ENCODE data around the gene CFL1.

The CFL1 gene

DNA sequence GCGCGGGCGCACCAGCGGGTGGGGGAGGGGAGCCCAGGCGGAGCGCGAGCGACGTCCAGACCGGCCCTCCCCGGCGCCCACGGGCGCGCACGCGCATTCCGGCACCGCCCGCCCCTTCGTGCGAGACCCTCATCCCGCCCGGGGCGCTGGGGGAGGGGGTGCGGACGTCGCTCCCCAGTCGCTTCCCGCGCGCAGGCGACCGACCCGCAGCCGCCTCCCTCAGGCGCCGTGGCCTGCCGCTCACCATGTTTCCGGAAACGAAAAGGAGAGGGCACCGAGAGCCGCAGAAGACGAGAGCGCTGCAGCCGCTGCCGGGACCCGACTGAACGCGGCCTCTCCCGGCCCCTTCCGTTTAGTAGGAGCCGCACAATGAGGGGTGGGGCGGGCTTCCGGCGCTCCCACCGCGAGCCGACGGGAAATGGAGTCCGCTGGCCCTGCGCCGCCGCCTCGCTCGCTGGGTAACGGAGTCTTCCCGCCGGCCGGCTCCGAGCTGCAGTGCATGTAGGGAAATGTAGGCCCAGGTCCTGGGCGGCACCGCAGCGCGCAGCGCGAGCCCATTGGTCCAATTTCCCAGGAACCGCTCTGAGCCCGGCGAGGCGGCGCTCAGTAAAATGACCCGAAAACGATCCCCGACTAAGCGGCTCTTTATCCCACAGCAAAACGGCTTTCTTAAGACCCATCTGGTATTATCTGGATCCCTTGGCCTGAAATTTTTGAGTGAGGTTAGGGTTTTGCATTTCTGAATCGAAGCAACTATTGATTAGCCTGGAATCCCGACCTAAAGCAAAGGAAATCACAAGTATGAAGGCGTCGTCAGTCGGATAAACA lies at the start of gene CFL1:
CFL1 (minus strand) TSS at position 328 of the 828 bp plus-strand sequence; CDS start at position 247, 81 bp downstream.
- peak; percentile 97 for DNase-seq

DNA sequence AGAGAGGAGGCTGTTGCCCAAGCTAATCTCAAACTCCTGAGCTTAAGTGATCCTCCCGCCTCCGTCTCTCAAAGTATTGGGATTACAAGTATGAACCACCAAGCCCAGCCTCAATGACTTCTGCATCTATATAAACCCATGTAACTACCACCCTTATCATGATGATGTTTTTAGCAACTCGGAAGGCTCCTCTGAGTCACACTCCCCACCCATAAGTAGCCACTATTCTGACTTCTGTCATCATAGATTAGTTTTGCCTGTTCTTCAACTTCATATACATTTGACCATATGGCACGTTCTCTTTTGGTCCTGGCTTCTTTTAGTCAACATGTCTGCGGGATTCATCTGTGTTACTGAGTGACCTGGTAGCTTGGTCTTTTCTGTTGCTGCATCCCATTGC lies 48.6 kb upstream of the CFL1 start:
- no peak for DNase-seq

DNA sequence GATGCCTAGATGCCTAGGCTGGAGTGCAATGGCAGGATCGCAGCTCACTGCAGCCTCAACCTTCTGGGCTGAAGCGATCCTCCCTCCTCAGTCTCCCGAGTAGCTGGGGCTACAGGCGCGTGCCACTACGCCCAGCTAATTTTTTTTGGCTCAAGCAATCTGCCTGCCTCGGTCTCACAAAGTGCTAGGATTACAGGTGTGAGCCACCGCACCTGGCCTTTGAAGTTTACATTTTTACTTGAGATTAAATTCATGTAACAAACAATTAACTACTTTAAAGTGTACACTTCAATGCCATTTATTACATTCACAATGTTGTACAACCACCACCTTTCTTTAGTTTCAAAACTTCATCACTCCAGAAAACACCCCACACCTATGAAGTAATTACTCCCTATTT lies 45.7 kb upstream of the CFL1 start:
- DNase-seq: no peak

DNA sequence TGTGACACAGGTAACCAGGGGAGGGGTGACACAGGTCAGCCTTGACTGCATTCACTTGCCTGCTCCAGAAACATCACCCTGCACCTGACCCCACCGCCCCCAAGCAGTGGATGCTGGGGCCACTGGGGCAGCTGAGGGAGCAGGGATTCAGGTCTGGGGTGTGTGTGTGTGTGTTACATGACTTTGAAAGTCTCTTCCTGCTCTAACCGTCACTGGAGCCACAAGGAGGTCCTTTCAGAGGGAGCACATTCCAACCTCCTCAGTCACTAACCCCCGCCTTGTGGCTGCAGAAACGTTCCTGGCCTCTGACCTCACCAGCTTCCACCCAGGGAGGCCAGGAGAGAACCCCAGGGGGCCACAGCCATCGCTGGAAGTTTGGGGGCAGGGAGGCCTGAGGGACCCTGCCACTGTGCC lies 45.1 kb upstream of the CFL1 start:
- no peak for DNase-seq

DNA sequence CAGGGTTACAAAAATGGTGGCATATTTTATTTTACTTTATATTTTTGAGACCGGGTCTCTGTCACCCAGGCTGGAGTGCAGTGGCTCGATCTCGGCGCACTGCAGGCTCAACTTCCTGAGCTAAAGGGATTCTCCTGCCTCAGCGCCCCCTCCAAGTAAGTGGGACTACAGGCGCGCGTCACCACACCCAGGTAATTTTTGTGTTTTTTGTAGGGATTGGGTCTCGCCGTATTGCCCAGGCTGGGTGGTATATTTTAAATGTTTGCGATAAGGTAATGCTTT lies 42.9 kb upstream of the CFL1 start:
- no peak for DNase-seq

DNA sequence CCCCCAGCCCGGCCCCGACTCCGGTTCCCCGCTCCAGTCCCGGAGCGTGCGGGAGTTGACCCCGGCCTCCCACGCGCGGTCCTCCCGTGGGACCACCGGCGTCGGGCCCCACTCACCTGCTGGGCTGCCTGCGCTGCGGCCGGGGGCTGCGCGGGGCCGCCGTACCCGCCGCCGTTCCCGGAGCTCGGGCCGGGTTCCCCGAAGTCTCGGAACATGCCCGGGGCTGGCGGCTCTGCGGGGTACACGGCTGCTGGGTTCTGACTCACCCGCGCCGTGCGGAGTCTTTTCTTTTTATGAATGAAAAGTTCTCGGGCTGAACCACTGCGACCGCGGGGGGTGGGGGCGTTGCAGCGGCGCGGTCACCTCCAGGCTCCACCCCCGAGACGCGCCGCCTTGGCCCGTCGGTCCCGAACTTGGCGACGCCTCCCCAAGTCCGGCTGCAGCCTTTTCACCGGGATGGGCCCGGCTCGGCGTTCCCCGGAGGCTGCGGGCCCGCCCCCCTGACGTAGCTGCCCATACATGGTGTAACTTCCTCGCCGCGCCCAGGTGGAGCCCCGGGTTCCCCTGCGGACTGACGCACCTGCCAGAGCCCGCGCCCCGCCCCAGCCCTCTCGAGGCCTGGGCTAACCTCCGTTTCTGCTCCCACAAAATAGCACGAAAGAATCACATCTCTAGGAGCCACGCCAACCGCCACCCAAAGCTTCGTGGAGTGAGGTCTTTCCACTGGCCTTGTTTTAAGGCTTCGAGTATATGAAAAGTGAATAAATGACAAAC lies 42.3 kb upstream of the CFL1 start, which contains the start of gene FOSL1:
FOSL1 (minus strand) TSS at position 264 of the 774 bp plus-strand sequence; CDS start at position 215, 49 bp downstream.
- DNase-seq: peak; percentile 94

DNA sequence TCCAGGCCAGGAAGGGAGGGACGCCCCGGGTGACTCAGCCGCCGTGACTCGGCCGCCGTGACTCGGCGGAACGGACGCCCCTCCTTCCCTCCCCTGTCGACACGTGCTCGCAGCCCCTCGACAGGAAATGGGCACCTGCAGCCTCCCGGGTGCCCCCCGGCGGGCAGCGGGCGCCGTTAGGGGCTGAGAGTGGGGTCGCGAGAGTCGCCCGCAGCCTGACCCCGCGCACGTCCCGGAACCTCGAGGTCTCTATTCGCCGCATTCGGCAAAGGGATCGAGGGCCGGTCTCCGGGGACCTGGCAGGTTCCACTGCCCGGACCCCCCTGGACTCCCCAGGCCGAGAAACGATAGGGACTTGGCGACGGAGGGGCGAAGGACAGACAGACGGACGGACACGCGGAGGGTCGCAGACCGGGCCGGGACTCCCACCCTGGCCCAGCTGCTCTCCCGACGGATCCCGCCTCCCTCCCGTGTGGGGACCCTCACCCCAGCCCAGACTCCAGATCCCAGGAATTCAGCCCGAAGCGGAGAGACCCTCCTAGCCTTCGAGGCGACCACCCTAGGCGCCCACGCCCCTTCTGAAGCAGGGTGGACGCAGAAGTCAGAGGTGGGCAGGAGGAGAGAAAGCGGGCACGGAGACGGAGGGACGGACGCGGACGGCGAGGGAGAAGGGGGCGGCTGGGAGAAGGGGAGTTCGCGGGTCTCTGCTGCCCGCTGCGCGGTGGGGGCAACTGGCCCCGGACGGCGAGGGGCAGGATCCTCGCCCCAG lies 41.6 kb upstream of the CFL1 start:
- DNase-seq: peak; percentile 70

DNA sequence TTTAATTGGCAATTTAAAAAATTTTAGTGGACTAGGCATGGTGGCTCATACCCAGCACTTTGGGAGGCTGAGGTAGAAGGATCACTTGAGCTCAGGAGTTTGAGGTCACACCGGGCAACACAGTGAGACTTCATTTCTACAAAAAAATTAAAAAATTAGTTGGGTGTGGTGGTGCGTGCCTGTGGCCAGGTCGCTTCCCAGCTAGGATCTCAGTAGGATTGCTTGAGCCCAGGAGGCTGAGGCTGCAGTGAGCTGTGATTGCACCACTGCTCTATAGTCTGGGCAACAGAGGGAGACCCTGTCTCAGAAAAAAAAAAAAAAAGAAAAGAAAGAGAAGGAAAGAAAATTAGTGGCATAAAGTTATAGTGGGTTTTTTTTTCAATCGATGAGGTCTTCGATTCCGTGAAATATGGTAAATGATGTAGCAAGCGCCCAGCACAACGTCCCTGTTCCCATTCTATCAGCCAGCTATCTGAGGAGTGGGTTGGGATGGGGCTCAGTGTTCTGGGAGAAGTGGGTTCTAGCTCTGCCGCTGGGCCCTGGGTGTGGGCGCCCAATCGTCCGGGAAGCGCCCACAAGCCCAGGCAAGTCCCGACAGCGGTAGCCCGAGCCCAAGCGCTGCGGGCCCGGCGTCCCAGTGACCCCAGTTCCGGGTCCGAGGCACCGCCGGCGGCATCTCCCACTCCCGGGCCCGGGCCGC lies 40.8 kb upstream of the CFL1 start:
- no peak for DNase-seq

DNA sequence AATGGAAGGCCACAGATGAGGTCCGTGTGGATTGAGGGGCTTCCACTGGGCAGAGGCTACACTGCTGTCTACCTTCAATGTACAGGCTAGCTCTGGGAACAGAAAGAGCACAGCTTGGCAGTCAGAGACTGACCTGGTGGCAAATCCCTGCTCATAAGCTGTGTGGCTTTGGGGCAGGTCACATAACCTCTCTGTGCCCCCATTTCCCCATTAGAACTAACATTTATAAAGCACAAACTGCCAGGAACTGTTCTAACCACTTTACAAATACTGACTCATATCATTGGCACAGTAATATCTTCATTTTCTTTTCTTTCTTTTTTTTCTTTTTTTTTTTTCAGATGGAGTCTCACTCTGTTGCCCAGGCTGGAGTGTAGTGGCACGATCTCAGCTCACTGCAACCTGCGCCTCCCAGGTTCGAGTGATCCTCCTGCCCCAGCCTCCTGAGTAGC lies 39.1 kb upstream of the CFL1 start:
- no peak for DNase-seq

DNA sequence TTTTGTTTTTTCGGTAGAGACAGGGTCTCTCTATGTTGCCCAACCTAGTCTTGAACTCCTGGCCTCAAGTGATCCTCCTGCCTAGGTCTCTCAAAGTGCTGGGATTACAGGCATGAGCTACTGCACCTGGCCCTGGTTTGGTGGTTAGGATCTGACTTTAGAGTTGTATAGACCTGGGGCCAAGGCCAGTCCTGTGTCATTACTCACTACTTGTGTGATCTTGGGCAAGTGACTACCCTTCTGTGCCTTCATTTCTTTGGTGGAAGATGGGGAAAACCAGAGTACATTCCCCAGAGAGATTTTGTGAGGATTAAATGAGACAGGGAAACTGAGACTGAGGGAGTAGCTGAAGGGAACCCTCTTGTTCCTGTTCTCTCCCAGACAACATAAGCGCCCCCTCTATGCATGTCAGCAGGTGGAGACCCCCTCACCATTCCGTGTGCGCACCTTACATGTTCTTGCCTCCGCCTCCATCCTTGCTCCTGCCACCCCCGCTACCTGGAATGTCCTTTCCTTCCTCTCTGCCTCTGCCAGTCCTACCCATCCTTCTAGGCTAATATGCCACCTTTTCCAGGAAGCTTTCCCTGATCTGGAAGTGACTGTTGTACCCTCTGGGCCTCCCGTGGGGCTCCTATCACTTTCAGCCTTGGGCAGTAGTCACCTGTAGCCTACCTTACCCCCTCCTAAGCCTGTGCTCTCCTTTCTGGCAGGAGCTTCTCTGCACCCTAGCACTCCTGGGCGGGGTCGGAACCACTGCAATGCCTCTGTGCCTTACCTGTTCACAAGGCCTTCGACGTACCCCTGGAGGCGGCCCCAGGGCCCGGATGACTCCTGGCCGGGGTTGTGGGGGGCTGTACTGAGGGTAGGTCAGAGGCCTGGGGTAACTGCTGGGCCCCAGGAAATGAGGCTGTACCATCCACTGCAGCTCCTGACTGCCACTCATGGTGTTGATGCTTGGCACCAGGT lies 38.3 kb upstream of the CFL1 start:
- DNase-seq: no peak

DNA sequence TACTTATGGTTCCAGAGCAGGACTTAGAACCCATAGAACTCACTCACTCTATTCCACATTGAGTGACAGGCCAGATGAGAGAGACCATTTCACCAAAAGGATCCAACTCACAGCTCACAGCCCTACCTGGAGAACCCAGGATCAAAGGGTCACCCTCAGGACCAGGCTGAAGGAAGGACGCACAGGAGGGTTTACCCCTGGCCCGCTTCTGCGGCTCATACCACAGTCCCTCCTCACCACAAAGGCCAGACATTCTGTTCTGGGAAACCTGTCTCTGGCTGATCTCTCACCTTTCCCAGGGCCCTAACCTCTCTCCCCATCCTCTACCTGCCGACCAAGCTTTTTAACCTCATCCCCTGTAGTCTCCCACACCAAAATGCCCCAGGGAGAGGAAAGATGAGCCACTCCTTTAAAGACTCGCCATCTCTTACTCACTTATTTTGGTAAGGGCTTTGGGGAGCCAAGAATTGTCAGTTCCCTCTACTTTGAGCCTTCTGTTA lies 37.6 kb upstream of the CFL1 start:
- no peak for DNase-seq

DNA sequence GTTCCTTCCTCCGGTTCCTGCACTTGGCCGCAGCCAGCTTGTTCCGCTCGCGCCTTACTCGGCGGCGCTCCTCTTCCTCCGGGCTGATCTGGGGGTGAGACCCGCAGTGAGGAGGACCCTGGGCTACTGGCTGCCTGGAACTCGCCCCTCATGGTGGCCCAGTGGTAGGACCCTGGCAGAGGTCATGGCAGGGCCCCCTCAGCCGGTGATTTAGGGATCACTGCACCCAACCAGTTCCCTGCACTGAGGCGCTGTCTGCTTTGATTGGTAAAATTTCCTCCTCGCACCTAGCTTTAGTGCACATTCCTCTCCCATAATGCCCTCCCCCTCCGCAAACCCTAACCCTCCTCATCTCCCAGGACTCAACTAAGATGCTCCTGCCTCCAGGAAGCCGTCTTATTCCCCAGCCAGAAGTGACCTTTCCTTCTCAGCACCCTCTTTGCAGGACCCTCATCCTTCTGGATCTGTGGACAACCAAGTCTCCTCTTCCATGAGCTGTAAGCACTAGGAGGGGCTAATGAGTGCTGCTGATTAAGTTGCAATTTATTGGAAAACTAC lies 36.1 kb upstream of the CFL1 start:
- no peak for DNase-seq

DNA sequence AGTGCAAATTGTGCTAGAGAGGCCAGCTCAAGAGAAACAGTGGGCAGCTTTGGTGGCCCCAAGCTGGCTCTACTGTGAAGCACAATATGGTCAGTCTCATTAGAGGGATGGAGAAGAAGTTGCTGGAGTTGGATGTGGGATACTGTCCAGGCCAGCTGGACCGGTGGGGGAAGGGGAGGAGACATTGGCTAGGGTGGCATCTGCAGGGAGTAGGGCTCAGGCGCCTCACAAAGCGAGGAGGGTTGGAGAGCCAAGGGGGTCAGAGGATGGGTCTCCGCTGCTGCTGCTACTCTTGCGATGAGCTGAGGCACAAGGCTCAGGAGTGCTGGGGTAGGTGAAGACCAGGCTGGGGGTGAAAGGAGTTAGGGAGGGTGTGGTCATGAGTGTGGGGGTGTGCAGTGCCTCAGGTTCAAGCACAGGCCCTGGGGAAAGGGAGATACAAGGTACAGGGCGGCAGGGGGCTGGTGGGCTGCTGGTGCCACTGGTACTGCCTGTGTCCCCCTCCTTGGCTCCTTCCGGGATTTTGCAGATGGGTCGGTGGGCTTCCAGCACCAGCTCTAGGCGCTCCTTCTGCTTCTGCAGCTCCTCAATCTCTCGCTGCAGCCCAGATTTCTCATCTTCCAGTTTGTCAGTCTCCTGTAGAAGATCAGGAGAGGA lies 34.8 kb upstream of the CFL1 start:
- DNase-seq: no peak

DNA sequence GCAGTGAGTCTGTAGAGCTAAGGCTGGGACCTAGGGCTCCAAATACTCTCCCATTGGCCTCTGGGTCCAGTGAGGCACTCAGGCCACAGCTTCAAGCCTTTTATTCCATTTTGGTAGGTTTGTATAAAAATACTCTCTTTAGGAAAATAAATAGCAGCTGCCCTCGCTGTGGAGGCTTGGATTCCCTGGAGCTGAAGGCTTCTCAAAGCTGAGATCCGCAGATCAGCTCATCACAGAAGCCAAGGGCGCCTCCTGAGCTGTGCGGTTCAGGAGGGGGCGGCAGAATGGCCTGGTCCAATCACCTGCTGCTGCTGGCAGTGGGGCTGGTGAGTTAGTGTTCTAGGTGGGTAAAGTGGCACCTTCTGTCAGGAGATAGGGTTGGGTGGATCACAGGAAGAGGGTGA lies 34.2 kb upstream of the CFL1 start:
- peak; percentile 16 for DNase-seq

DNA sequence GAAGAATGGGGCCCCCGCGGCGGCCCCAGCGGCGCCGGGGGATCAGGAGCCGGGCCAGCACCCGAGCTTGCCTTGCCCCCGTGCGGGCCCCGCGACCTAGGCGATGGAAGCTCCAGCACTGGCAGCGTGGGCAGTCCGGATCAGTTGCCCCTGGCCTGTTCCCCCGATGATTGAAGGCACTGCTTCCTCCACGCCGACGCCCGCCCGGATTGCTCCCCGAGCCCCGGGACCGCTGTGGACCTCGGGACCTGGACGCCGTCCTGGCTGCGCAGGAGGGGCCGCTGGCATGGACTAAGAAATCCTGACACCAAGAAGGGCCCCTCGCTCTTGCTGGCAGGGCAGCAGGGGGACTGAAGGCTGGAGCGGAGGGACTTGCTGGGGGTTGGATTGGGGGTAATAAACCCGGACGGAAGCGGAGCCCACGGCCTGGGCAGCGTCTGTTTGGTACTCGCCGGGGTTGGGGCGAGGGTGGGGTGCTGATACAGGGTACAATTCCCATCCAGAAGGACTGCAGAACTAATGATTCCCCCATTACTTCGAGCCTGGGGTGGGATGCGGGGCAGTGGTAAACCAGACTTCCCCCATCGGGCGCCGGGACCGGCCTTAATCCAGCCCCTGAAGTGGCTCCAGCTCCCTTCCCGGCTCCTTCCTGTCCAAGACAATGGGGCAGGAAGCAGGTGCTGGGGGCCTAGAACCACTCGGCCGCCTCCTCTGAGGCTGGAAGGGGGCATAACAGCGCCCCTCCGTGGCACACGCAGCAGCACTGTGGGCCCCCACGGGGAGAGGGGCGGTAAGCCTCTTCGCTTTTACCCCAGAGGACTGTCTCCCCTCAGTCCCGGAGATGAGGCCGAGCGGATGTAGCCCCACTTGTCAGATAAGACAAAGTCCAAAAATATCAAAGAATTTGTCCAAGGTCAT lies 33.5 kb upstream of the CFL1 start:
- DNase-seq: no peak

DNA sequence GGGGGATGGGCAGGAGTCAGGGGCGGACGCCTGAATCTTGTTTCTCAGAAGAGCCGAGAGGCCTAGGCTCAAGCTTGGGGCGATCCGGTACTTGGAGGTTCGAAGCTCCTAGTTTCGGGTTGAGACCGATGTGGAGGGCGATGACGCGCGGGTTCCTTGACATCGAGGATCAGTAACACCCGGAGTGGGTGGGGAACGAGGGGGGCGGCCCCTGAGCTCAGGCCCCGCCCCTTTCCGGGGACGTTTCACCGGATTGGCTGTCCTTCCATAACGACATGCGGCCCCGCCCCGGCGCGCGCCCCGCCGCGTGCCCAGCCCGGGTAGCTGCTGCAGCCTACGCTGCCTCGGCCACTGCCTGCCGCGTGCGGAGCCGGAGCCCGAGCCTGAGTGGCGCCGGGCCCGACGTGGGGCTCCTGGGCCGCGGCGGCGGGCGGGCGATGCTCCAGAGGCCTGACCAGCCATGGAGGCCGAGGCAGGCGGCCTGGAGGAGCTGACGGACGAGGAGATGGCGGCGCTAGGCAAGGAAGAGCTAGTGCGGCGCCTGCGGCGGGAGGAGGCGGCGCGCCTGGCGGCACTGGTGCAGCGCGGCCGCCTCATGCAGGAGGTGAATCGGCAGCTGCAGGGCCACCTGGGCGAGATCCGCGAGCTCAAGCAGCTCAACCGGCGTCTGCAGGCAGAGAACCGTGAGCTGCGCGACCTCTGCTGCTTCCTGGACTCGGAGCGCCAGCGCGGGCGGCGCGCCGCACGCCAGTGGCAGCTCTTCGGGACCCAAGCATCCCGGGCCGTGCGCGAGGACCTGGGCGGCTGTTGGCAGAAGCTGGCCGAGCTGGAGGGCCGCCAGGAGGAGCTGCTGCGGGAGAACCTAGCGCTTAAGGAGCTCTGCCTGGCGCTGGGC lies 32.6 kb upstream of the CFL1 start, which contains the start of gene CCDC85B:
CCDC85B (plus strand) TSS at position 350 of the 895 bp plus-strand sequence; CDS start at position 461, 111 bp downstream.
- DNase-seq: peak; percentile 94

DNA sequence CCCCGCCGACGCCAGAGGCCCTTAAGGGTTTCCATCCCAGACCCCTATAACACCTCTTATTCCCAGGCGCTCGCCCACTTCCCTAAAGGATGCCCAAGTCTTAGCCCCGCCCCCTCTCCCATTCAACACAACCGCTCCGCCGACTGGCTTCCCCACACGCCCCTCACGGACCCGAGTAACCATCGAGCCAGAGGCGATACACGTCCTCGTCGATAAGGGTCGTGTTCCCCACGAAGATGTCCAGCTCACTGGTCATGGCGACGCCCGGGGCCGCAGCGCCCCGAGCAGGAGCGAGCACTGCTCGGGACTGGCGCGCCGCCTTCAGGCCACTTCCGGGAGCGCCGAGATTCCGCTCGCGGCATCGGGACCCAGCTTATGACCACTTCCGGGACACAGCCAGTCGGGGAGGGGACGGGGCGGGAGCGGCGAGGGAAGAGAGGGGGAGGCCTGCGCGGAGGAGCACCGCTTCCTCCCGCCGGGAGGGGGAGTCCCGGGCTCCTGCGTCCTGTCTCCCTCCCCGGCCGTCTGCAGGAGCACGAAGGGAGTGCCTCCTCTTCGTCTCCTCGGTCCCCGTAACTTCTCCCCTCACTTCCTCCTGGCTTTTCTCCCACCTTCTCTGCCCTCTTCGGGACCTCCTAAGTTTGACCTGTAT lies 30.3 kb upstream of the CFL1 start, which contains the start of gene FIBP:
FIBP (minus strand) TSS at position 309 of the 652 bp plus-strand sequence; CDS start at position 256, 53 bp downstream.
- DNase-seq: peak; percentile 96
